GM12874 (cell line): ENCODE data around the gene LRTM2.

Source experiments
- TF ChIP-seq, protein P1 (sequence below): IDR thresholded peaks from 2 replicates; pipeline ENCODE4 v1.5.1; 2011; ENCODE audit warnings: low read depth, mild to moderate bottlenecking, control low read depth, low read length, moderate library complexity; ENCODE audit not compliant: insufficient read depth

LRTM2 gene

DNA sequence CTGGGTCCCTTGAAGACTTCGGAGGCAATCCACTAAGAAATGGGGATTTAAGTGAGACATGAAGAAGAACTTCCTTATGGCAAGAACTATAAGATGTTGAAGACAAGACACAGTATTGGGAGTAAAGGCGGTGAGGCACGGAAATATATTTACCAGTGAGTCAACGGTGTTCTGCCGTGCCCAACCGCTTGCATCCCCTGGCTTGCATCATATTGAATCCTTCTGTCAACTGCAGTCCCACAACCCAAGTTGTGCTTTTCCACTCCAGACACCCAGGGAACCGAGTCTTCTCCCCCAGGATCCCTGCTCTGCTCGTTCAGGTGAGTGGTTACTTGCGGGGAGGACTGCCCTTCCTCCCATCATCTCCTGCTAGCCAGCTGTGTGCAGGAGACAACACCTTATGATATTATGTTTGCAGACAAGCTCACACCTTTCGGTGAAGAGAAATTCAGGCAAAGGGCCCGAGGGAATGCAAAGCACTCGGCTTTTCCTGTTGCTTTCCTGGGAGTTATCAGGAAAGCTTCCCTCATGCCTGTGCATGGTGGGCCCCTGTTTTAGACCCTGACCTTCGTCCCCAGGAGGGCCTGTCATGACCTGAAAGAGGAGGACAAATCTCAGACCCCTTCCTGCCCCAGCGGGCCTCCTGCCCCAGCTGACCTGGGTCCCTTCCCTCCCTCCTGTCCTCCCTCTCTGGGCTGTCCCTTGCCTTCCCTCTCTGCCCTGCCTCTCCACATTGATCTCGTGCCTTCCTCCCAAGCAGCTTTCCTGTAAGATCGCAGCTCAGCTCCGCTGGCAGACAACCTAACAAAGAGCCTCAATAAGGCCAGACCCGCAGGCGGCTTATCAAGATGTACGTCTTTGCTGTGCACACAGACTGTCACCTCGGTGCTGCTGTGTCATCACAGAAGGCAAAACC, 4.3 kb upstream of the LRTM2 start:
- TF ChIP-seq, protein P1, sequence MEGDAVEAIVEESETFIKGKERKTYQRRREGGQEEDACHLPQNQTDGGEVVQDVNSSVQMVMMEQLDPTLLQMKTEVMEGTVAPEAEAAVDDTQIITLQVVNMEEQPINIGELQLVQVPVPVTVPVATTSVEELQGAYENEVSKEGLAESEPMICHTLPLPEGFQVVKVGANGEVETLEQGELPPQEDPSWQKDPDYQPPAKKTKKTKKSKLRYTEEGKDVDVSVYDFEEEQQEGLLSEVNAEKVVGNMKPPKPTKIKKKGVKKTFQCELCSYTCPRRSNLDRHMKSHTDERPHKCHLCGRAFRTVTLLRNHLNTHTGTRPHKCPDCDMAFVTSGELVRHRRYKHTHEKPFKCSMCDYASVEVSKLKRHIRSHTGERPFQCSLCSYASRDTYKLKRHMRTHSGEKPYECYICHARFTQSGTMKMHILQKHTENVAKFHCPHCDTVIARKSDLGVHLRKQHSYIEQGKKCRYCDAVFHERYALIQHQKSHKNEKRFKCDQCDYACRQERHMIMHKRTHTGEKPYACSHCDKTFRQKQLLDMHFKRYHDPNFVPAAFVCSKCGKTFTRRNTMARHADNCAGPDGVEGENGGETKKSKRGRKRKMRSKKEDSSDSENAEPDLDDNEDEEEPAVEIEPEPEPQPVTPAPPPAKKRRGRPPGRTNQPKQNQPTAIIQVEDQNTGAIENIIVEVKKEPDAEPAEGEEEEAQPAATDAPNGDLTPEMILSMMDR: no peak

DNA sequence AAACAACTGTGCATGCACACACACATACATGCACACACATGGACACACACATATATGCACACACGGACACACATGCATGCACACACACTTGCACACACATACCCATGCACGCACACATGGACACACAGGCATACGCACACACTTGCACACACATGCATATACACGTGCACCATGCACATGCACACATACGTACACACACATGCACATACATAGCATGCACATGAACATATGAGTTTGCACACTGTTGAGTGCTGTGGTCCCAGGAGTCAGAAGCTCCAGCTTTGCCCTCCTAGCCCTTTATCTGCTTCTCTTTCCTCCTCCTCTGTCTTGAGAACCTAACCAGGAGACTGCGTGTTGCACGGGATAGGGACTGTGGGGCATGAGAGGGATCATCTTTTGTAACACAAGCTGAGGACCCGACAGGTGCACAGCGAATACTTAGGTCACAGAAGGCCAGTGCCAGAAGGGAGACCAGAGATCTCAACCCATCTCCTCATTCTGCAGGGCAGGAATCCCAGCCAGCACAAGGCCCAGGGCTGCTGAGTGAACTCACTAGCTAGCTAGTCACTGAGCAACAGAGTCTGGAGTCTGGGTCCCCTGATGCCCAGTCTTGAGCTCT, 3.5 kb upstream of the LRTM2 start:
- TF ChIP-seq, protein P1: no peak

DNA sequence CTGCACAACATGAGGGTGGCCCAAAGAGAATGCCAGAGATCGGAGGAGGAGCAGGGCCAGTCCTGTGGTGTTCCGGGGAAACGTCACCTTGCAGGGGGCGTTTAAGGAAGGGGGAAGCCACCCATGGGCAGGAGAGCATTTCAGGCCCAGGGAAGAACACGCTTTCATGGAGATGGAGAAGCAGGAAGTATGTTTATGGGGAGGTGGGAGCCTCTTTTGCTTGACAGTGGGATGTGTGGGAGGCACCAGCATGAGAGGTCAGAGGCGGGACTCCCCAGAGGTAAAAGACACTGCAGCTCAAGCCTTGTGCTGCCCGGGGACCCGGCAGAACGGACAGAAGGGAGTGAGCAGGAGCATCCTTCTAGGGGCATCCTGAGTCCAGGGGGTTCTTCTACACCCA, 1.3 kb upstream of the LRTM2 start:
- TF ChIP-seq, protein P1: no peak

DNA sequence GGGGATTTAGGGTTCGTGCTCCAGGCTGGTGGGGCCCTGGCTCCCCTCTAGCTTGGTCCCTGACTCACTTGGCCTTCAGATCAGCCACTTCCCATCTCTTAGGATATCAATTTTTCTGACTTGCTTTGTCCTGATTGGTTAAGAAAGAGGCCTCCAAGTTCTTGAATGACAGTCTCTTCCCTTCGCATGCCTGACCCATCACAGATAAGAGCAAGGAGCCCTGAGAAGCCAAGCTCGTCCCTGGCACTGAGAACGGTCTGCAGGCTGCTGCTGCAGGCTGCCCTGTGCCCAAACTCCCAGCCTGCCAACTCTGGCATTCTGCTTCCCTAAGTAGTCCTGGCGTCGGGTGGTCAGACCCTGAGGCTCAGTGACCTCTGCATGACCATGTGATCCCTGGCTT, 794 bp upstream of the LRTM2 start:
- TF ChIP-seq, protein P1: no peak

DNA sequence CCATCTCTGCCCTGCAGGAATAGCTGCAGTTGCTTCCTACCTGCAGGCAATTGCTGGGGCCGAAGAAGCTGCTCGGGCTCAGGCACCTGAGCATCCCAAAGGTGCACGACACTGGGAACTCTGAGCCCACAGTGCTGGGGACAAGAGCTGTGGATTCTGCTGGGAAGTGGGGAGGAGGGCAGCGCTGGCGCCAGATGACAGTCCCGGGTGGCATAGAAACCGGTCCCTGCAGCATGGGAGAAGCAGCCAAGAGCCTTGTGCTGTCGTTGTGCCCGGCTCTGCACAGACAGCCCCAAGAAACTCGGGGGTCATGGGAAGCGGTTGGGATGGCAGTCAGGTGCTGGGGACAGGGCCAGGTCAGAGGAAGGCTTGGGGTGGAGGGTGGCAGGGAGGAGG, 529 bp downstream of the LRTM2 start:
- TF ChIP-seq, protein P1: no peak

DNA sequence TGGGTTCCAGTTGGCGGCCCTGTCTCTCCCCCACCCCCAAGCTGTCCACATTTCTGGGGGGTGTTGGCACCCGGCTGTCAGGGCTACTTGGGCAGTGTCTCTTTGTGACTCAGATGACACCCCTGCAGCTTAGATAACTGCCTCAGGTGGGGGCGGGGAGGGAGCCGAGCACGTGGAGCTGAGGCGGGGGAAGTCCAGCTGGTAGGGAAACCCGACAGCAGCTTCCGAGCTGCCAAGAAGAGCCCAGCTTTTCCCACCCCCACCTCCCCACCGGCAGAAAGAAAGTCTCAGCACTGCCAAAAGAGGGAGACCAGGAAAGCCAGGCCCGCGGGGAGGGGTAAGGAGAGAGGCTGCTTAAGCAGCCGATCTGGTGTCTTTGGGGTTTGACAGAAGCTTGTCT, 1.4 kb downstream of the LRTM2 start:
- TF ChIP-seq, protein P1: no peak

DNA sequence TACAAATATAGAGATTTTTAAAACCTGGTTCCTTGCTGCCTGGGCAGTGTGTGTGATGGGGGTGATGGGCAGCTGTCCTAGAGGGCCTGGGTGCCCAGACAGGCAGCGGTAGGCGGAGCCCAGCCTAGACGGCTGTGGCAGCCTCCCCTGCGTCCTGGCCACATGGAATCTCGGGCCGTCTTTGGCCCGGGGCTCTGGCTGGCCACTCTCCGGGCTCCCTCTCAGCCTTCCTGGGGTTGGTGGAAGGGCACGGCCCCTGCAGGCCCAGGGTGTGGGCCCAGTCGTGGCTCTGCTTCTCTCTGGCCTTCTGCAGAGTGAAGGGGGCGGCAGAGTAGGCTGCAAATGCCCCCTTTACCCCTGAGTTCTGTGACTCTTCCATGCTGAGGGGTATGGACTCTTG, 2.3 kb downstream of the LRTM2 start:
- TF ChIP-seq, protein P1: no peak
